HG03342 (cell line): ENCODE data around the gene EIF3D.

Experiments used
- ATAC-seq: cut with Tn5 transposase; IDR thresholded peaks from one replicate; pipeline ENCODE4 v1.9.1; 2021; ENCODE audit warnings: mild to moderate bottlenecking, moderate library complexity; ENCODE audit not compliant: unreplicated experiment

Gene EIF3D

GRCh38 chr22:36510384-36510783, 18.6 kb downstream of the EIF3D start:
- no peak for ATAC-seq

- ATAC-seq = no peak
These were observed 21.4 kb downstream of the EIF3D start for GRCh38 chr22:36507518-36508010.

DNA sequence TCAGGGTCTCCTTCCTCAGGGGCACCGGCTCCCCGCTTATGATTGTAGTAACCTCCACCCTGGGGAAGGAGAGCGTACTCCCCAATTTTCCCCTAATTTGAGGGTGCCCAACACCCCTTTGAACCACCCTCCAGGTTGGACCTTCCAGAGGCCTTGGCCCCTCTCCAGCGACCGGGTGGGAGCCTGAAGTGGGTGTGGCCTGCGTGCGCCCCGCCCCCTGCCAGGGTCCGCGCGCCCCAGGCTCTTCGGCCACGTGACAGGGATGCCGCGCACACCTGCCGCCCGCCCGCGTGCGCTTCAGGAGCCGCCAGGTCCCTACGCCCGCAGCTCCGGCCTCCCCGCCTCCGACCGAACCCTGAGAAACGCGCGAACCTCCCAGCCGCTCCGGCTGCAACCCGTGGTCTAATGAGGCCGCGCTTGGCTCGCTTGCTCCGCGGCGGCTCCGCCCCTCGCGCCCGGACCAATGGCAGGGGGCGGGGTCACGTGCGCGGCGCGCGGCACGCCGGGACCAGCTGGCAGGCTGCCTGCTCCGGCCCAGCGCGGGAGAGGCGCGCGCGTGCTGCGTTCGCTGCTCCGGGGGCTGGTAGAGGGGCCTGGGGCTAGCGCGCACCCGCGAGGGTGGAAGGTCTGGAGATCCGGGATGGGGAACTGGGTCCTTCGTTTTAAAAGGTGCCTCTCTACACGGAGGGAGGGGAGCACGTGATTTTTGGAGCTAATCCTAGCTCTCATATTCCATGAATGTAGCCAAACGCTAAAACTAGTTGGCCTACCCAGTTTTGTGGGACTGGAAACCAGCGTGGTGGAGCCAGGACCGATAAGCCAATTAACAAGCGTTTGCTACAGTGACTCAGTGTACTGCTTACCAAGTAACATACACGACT, 22.1 kb downstream of the EIF3D start, which contains the start of gene FOXRED2:
TSS of gene FOXRED2 (minus strand) at position 404 of the 881 bp plus-strand sequence. CDS start 618 bp downstream, outside the sequence.
- peak; percentile 77 for ATAC-seq

DNA sequence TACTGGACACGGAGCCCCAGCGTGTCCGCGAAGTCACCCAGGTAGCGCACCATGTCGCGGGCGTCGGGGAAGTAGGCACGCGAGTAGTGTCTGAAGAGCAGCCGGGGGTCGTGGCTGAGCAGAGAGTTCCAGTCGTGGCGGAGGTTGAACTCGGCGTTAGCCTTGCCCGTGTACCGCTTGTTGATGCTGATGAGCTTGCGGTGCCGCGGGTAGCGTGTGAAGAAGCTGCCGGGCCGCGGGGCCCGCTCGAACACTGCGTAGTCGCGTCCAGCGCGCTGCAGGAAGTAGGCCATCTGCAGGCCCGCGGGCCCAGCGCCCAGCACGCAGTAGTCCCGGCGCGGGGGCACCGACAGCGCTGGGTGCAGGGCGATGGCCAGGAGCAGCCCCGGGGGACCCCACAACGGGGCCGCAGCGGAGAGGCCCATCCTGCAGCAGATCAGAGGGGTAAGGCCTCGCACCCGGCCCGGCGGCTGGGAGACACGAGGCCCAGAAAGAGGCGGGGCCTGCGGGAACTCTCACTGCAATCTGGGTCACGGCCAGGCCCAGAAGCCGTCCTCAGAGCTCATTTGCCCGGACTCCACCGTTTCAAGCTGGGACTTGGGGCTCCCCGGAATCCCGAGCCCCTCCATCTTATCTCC, 22.8 kb downstream of the EIF3D start:
- ATAC-seq = no peak

DNA sequence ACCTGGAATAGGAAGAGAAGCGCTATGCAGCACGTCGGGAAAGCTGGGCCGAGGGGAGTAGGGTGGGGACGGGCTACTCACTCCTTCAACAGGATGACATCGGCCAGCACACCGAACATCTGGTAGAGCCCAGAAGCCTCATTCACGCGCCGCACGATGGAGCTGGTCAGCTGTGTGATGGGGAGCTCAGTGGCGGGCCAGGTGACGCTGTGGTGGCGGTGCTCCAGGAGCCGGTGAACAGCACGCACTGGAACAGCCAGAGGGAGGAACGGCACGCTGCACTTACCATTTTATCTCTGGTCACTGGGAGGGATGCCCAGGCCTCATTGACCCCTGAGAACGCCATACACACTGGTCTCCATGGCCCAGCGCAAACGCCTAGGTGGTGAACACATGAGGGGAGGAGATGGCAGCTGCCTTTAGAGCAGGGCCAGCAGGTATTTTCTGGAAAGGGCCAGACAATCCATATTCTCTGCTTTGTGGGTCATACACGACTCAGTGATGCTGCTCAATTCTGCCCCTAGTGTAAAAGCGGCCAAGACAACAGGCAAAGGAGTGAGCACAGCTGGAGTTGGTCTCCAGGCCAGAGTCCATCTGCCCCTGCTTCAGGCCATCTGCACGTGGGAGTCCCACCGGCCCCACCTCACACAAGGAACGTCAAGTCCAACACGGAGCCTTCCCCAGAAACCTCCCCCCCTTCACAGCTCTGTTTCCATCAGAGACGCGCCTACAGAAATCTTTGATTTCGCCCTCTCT, 30.9 kb downstream of the EIF3D start:
- no peak for ATAC-seq

GRCh38 chr22:36493690-36494110, 35.3 kb downstream of the EIF3D start:
- peak; percentile 64 for ATAC-seq

- ATAC-seq = no peak
These were observed 36.9 kb downstream of the EIF3D start for GRCh38 chr22:36492109-36492508.

DNA sequence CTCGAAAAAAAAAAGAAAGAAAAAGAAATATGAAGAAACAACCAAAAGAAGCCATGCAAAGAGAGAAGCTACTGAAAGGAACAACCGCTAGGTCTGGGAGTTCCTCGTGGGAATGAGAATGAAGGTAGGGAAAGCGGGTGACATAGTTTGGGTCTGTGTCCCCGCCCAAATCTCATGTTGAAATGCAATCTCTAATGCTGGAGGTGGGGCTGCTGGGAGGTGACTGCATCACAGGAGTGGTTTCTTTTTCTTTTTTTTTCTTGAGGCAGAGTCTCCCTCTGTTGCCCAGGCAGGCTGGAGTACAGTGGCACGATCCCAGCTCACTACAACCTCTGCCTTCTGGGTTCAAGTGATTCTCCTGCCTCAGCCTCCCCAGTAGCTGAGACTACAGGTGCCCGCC, 37.8 kb downstream of the EIF3D start:
- no peak for ATAC-seq

- no peak for ATAC-seq
These were observed 42.2 kb downstream of the EIF3D start for GRCh38 chr22:36486619-36487384.

- peak; percentile 76 for ATAC-seq
These were observed 47.4 kb downstream of the EIF3D start, which contains the start of gene TXN2 for GRCh38 chr22:36481393-36482168. Gene TXN2 (minus strand): TSS chr22:36481640. CDS start chr22:36480837, 803 bp downstream.

DNA sequence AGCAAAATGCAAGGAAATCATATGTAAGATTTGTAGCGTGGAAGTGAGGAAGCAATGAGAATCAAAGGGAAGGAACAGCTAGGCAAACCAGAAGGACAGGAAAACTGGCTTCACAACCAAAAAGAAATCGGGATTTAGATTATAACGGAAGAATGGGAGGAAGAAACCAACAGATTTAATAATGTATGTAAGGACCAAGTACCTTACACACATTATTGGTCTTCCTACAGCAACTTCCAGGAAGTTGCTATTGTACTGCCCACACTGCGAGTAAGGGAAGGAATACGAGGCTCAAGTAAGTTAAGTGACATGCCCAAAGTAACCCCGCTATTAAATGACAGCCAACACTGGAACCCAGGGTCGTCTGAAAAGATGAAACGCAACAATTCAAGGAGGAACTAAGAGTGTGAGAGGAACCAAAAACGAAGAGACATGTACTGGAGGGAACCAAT, 48.0 kb downstream of the EIF3D start:
- ATAC-seq = no peak

- ATAC-seq = no peak
These were observed 50.0 kb downstream of the EIF3D start for GRCh38 chr22:36478966-36479365.

- no peak for ATAC-seq
These were observed 53.6 kb downstream of the EIF3D start for GRCh38 chr22:36475341-36475740.

- ATAC-seq = no peak
These were observed 56.3 kb downstream of the EIF3D start for GRCh38 chr22:36472689-36473088.

GRCh38 chr22:36471341-36471821, 57.6 kb downstream of the EIF3D start:
- ATAC-seq = no peak

DNA sequence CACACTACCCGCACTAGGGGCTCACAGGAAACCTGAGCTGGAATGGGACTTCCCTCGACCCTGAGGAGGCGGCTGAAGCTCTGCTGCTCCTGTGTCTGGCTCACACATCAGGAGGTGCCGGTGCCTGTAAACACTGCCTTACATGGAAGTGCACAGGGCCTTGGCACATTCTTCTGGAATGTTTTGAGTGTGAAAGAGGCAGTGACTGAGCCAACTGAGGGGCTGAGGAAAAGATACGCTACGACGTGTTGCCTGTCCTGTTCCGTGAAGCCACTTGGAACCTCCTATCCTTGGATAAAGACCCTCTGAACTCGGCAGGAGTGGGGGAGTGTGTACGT, 58.0 kb downstream of the EIF3D start:
- no peak for ATAC-seq

DNA sequence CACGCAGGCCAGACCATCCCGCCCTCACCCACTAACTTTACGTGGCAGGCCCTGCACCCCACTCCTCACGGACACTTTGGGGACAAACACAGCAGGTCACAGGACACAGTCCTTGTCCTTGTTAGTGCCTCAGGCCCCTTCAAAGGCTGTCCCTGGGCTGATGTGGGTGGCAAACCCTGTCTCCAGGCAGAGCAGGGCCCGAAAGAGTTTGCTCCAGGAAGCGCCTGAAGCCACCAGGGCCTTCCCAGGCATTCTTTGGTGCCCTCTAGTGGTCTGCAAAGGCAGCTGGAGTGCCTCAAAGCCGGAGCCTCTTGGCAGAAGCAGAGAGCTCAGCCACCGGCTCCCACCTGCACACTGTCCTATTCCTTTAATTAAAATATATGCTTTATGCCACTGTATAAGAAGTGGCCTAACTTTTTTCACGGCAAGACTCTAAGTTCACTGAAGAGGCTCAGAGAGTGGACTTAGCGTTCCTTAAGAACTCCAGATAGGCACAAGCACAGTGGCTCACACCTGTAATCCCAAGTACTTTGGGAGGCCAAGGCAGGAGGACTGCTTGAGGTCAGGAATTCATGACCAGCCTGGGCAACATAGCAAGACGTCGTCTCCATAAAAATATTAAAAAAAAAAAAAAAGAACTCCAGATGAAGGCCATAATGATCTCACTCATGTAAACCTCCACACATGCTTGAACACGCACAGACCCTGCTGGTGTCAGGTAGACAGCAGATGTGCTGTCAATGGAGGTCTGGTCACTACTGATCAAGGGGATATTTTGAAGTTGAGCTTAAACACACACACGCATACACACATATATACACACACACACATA, 58.6 kb downstream of the EIF3D start:
- ATAC-seq = no peak

DNA sequence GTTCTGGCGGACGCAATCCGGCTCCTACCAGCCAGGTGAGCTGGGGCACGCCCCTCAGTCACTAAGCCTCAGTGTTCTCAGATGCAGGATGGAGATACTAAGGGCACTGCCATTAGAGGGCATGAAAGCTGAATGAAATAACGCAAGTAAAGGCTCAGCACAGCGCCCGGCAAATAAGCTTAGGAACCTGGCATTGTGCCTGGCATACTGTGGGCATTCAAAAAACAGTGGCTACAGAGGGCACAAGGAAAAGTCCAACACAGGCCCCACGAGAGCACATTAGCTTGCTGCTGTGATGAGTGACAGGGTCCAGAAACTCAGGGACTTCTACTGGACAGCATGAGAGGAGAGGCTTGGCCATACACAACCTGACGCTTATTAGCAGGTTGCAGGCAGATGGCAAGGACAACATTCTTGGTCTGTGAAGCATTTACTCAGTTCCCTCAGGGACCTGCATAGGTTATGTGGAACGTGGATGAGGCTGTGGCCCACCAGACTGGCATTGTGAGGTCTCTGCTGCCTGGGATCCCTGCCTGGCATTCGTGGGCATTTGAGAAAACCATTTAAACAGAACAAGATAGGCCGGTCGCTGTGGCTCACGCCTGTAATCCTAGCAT, 59.8 kb downstream of the EIF3D start:
- ATAC-seq = no peak
